HG02623 (cell line): ENCODE results near the gene CDRT15L2.
"Not testable (repeated sequence)": the region's sequence is repeated elsewhere in the genome, so short reads cannot be mapped to it uniquely, and the experiment has no call there.

ENCODE experiments used
- ATAC-seq: cut with Tn5 transposase; IDR thresholded peaks from one replicate; pipeline ENCODE4 v1.9.1; 2021; ENCODE audit warnings: moderate library complexity; ENCODE audit not compliant: unreplicated experiment

Gene CDRT15L2

GRCh38 chr17:20573216-20573615 is 6.3 kb upstream of the CDRT15L2 start:
- ATAC-seq: not testable (repeated sequence)

GRCh38 chr17:20575071-20575470 is 4.5 kb upstream of the CDRT15L2 start:
- not testable (repeated sequence) for ATAC-seq

- ATAC-seq: not testable (repeated sequence)
Observed at GRCh38 chr17:20583891-20584577, 4.5 kb downstream of the CDRT15L2 start.

GRCh38 chr17:20588744-20589453 is 9.4 kb downstream of the CDRT15L2 start:
- ATAC-seq: not testable (repeated sequence)

GRCh38 chr17:20589454-20589810 is 9.9 kb downstream of the CDRT15L2 start:
- not testable (repeated sequence) for ATAC-seq

GRCh38 chr17:20591040-20591439 is 11.5 kb downstream of the CDRT15L2 start:
- not testable (repeated sequence) for ATAC-seq

GRCh38 chr17:20605568-20605967 is 26.0 kb downstream of the CDRT15L2 start:
- not testable (repeated sequence) for ATAC-seq

- not testable (repeated sequence) for ATAC-seq
Observed at GRCh38 chr17:20609490-20609889, 30.0 kb downstream of the CDRT15L2 start.

GRCh38 chr17:20611309-20611708 is 31.8 kb downstream of the CDRT15L2 start:
- ATAC-seq: no peak

- ATAC-seq: no peak
Observed at GRCh38 chr17:20612635-20613034, 33.1 kb downstream of the CDRT15L2 start.

GRCh38 chr17:20613248-20613647 is 33.7 kb downstream of the CDRT15L2 start:
- no peak for ATAC-seq

- ATAC-seq: no peak
Observed at GRCh38 chr17:20613905-20614304, 34.4 kb downstream of the CDRT15L2 start.

- not testable (repeated sequence) for ATAC-seq
Observed at GRCh38 chr17:20615461-20615860, 35.9 kb downstream of the CDRT15L2 start.
